NOMO-1 treated with DMSO at 0.1 percent for 48 hours (cell line): ENCODE results near the gene ARID2.

Source experiments
- DNase-seq: peaks from one replicate; lab custom pipeline; 2025; ENCODE audit not compliant: unreplicated experiment; lab: John Stamatoyannopoulos, UW

ARID2 gene, protein sequence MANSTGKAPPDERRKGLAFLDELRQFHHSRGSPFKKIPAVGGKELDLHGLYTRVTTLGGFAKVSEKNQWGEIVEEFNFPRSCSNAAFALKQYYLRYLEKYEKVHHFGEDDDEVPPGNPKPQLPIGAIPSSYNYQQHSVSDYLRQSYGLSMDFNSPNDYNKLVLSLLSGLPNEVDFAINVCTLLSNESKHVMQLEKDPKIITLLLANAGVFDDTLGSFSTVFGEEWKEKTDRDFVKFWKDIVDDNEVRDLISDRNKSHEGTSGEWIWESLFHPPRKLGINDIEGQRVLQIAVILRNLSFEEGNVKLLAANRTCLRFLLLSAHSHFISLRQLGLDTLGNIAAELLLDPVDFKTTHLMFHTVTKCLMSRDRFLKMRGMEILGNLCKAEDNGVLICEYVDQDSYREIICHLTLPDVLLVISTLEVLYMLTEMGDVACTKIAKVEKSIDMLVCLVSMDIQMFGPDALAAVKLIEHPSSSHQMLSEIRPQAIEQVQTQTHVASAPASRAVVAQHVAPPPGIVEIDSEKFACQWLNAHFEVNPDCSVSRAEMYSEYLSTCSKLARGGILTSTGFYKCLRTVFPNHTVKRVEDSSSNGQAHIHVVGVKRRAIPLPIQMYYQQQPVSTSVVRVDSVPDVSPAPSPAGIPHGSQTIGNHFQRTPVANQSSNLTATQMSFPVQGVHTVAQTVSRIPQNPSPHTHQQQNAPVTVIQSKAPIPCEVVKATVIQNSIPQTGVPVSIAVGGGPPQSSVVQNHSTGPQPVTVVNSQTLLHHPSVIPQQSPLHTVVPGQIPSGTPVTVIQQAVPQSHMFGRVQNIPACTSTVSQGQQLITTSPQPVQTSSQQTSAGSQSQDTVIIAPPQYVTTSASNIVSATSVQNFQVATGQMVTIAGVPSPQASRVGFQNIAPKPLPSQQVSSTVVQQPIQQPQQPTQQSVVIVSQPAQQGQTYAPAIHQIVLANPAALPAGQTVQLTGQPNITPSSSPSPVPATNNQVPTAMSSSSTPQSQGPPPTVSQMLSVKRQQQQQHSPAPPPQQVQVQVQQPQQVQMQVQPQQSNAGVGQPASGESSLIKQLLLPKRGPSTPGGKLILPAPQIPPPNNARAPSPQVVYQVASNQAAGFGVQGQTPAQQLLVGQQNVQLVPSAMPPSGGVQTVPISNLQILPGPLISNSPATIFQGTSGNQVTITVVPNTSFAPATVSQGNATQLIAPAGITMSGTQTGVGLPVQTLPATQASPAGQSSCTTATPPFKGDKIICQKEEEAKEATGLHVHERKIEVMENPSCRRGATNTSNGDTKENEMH (N-terminal part only)

DNA sequence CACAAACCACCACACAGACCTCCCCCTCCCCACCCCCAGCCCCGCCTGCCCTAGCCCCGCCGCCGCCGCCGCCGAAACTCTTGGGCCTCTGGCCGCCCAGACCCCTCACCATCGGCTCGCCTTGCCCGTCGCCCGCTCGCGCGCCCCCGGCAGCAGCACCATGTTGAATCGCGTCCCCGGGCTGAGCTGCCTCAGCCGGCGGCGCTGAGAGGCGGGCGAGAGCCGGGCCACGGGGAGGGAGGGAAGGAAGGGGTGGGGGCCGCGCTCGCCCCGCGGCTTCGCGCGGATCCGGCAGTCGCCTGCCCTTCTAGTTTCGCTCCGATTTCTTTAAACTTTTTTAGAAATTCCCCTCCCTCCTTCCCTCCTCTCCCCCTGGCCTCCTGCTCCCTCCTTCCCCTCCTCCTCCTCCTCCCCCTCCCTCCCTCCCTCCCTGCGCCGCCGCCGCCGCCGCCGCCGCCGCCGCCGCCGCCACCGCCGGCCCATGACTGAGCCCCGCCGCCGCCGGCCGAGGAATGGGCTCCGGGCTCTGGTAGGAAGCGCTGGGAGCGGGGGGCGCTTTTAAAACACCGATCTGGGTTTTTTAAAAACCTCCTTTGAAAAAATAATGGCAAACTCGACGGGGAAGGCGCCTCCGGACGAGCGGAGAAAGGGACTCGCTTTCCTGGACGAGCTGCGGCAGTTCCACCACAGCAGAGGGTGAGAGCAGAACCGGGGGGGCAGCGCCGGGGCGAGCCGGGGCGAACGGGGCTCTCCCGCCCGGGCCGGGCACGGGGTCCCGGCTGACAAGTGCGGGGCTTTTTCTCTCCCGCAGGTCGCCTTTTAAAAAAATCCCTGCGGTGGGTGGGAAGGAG lies at the start of gene ARID2:
Gene ARID2 (plus strand): TSS at position 474 of the 851 bp plus-strand sequence. CDS start 131 bp downstream, at position 605.
- peak; percentile 75 for DNase-seq

DNA sequence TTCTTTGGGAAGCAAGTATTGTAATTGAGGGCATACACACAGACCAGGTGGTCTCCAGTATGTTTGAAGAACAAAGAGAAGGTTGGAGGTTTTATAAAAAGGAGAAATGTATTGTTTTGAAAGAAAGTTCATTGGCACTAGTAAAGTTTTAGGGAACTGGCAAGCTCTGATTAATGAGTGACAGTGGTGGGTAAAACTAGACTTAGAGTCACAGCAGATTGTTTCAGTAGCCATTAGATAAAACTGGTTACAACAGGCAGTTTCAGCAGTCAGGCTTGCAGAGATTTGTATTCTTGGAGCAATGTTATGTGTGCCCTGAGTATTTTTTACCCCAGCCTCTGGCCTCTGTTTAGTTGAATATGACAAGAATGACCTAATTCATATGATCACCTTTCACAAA lies 49.1 kb upstream of the ARID2 start:
- peak; percentile 36 for DNase-seq

DNA sequence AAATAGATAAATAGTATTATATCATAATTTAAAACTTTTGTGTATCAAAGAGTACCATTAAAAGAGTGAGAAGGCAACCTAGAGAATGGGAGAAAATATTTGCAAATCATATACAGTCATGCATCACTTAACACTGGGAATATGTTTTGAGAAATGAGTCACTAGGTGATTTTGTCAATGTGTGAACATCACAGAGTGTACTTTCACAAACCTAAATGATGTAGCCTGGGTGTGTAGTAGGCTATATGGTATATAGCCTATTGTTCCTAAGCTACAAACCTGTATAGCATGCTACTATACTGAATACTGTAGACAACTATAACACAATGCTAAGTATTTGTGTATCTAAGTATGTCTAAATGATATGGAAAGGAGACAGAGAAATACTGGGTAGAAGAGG lies 48.0 kb upstream of the ARID2 start:
- DNase-seq, result no peak

DNA sequence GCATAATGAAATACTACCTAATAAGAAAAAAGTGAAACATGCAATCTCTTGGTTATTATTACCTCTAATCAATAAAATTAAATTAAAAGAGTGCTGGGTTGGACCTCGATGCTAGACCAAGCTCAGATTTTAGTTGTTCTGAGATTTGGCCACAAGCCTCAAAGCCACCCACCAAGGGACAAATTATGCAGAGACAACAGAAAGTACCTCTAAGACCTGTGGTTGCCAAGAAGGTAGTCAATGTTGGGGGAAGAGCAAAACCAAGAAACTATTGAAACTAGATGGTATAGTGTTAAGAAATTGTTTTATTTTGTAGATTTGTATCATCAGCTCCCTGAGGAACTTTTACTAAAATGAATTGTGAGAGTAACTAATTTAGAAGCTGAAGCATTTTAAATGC lies 43.8 kb upstream of the ARID2 start:
- DNase-seq, result no peak

DNA sequence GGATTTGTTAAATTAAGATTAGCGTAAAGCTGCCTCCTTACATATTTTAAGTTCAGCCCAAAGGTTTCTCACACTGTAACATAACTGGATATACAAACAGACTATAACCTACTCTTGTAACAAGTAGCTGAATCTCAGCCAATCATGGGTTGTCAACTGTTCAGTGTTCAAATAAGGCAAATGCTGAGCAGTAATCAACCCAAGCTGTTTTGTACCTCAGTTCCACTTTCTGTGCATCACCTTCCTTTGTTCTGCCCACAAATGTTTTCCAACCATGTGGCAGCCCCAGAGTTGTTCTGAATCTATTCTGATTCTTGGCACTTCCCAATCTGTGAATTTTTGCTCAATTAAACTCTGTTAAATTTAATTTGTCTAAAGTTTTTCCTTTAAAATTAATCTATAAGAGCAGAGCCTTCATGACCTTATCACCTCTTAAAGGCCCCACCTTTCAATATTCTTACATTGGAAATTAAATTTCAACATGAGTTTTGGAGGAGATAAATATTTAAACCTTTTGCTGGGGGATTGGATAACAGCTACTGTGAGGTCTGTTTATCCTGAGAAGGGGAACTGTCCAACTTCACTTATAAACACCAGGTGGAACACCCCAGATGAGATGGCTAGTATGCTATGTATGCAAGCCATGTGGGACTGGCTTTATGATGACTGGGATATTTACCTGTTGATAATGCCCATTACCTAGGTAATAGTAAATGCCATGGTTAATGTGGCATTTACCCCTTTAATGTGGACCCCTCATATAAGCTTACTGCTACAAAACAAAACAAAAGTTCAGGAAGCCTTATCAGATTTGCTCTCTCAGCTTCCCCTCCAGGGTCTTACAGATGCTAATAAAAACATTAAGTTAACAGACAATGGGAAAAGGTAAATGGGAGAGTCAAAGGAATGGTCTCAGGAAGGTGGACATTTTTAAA lies 42.2 kb upstream of the ARID2 start:
- no peak for DNase-seq

DNA sequence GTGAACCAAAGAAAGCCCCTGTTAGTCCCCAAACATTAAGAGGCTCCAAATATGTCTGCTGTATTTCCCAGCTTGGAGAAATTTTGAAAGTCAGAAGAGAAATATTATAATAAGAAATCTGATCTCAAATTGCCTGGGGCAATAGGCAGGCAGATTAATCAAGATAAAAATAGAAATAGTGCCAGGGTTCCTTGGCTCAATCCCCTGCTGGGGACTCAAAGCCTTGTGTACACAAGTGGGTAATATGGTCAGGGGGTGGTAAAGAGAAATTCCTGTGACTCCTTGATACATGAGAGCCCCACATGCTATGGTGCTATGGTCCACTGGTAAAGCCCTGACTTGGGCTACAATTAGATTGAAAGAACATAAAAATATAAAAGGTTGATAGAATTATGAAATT lies 41.3 kb upstream of the ARID2 start:
- no peak for DNase-seq

DNA sequence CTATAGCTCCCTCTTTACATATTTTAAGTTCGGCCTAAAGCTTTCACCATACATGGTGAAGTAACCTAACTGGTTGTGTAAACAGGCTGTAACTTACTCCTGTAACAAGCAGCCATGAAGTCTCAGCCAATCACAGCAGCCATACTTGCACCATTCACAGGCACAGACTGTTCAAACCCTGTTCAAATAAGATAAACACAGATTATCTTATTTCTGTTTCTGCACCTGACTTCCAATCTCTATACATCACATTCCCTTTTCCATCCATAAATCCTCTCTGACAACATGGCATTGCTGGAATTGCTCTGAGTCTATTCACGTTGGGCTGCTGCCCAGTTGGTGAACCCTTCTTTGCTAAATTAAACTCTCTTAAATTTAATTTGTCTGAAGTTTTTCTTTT lies 34.5 kb upstream of the ARID2 start:
- no peak for DNase-seq

DNA sequence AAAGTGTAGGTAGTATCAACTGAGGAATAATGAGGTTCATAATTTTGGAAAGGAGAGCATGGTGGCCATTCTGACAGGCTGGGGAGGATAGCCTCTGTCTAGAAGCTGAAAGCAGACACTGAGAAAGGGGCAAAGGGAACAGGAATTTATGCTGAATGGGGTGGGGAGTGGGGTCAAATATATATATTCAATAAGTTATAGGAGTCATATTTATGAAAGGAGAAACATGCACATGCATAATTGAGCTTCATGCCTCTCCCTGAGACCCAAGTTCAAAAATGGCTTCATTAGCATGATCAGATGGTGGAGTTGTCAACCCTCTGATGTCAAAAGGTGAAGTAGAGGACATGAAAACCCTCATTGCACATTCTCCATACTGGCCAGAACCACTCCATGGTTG lies 33.9 kb upstream of the ARID2 start:
- no peak for DNase-seq

DNA sequence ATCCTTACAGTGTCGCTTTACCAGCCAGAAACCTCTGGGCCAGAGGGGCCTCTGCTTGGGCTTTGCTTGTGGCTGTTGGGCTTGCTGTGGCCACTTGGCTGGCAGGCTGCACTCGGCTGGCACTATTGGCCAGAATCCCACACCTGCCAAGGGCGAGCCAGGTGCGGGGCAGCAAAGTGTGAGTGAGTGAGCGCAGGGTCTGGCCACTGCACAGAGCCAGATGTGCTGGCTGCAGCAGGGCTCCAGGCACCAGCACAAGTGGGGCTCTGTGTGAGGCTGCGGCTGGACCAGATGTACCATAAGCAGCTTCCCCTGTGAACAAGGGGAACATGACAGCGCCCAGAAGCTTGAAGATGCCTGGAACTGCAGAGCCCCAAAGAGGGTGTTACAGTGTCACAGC lies 33.5 kb upstream of the ARID2 start:
- DNase-seq, result no peak

DNA sequence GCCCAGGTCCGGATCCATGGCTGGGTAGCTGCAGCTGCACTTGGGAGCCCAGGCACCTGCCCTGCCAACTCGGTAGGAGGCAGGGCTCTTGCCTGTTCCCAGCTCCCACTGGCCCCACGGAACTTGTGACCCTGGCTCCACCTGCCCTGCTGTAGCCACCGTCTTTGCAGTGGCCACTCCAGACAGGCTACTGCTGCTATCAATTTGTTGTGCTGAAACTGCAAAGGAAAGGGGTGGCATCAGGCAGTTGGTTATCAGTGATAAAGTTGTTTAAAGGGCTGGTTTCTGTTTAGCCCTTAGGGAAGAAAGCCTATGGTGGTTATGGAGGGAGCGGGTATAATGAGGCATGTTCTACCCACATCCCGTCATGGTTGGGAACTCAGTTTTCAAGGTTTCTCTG lies 32.1 kb upstream of the ARID2 start:
- no peak for DNase-seq

DNA sequence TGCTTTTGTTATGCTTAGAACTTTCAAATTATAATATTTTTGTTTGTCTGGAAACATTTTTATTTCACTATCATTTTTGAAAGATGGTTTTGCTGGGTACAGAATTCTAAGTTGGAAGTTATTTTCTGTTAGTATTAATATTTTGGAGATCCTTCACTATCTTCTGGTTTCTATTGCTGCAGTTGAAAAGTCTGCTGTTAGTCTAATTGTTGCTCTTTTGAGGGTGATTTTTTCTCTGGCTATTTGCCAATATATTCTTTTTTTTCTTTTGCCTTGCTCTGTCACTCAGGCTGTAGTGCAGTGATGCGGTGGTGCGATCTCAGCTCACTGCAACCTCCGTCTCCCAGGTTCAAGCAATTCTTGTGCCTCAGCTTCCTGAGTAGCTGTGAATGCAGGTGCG lies 28.2 kb upstream of the ARID2 start:
- no peak for DNase-seq

DNA sequence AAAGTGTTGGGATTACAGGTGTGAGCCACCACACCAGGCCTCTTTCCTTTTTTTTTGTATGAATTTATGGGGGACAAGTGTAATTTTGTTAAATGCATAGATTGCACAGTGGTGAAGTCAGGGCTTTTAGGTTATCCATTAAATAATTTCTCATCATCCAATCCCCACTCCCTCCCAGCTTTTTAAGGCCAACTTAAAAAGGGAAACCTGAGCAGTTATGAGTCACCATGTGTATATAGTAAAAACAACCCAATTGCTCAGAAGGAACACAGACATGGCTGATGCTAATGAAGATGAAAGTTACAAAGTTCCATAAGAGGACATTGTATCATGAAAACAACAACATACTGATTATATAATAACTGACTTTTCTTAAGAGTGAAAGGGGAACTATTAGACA lies 25.6 kb upstream of the ARID2 start:
- DNase-seq, result no peak

DNA sequence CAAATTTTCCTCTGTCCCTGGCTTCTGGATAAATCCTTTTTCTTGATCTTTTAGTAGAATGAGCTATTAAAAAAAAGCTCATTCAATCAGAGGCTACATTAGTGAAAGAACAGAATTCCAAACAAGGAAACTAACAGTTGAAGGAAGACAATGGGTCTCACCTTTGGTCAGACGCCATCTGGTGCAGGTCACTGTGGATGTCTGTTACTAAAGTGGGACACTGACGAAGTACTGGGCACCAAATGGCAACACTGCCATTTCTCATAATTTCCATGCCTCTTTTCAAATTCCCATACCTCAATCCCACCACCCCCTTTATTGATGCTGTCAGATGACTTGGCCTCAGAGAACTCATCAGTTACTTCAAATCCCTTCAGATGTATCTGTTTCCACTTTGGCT lies 24.5 kb upstream of the ARID2 start:
- no peak for DNase-seq

DNA sequence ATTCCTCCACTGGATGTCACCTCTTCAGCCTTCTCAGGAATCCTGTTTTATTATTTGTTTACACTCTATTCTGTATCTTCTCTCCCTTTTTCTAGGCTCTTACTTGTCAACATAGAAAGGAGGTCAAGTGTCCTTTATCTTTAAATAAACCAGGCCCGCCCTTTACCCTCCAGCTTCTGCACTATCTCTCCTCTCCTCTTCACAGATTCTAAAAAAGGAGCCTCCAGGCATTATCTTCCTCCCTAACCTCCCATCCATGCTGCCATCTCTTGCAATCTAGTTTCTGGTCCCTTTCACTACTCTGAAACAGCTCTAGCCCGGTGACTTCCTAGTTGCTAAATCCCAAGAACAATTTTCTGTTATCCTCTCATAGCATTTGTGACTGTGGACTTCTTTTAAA lies 24.1 kb upstream of the ARID2 start:
- DNase-seq, result no peak

DNA sequence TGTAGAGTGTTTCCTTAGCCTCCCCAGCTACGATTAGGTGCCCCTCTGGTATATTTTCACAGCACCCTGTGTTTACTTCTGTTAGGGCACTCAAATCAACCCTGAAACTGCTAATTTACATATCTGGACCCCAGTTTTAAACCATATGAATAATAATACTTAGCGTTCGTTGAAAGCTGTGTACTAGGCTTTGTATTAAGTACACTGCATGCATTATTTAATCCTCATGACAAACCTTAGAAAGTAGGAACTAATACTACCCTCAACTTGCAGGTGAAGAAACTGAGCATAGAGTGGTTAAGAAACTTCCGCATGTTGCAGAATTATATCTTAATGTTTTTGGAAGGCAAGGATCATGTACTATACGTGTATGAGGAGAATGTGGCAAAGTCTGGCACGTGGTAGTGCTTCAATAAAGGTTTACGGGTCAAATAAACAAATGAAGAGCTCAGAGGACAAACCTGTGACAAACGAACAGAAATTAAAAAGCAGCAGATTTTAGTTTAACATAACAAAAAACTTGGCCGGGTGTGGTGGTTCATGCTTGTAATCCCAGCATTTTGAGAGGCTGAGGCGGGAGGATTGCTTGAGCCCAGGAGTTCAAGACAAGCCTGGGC lies 22.2 kb upstream of the ARID2 start:
- DNase-seq, result no peak

DNA sequence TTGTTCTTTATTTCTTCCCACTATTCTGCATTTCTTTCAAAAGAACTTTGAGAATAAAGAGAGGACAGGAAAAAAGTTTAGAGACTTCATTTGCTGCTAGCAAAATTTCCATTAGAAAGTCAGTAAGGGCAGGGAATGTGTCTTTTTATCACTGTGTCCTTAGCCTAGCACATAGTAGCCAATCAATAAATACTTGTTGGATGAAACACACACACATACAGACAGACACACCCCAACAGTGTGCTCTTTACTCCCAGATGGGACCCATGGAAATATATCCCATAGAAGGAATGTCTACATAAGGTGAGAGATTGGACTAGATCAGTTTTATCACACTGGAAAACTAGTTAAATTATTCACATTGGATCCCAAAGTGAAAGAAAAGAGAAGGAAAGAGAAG lies 21.1 kb upstream of the ARID2 start:
- no peak for DNase-seq

DNA sequence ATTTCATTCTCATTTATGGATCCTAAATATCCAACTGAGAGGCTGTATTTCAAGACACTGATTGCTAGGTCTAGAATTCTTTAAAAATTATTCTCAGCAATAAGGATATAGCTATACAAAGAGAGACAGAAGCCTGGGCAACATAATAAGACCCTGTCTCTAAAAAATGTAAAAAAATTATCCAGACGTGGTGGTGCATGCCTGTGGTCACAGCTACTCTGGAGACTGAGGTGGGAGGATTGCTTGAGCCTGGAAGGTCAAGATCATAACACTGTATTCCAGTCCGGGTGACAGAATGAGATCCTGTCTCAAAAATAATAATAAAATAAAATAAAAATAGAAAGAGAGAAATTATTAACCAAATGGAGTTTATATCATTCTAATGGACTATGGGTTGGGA lies 20.6 kb upstream of the ARID2 start:
- DNase-seq, result no peak

DNA sequence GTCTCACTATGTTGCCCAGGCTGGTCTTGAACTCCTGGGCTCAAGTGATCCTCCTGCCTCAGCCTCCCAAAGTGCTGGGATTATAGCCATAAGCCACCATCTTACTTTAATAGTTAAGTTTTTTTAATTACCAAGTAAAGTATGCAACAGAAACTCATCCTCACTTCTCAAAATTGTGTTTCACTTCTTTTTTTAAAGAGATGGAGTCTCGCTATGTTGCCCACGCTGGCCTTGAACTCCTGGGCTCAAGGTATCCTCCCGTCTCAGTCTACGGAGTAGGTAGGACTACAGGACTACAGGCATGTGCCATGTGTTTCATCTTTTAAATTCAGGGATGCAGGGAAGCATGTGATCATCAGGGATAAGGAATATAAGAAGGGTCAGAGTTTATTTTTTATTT lies 17.2 kb upstream of the ARID2 start:
- DNase-seq, result no peak

DNA sequence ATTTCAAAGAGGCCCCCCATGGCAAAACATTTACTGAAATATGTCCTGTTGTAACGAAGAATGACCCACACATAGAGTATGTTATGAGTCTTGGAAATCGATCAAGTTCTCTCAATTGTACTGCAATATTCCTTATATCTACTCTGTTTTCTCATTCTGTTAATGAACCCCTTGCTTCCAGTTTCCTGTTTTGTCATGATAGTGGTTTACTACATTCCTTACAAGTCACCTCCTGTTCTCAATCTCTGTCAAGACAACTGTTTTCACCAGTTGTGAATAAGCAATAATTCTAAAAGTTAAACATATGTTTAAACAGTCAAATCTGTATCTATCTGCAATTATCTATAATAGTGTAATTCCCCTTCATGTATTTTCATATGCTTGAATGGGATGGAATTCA lies 16.4 kb upstream of the ARID2 start:
- DNase-seq, result no peak
